ENCODE results near the gene TUBE1.

The TUBE1 gene

DNA sequence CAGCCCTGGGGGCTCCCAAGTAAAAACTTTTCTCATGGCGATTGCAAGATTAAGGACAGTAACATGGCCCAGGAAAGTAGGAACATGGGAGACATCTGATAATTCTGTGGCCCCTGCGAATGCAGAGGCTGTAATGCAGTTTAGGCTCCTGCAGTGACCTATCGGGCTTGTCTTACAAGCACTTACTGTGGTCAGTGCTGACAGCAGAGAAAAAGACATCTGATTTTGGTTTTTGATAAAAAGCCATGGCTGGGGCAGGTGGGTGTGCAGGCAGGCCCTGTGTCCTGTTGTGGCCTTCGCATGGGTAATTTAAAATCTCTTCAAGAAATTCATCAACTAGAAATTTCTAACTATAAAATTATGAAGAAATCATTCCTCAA, 52.7 kb downstream of the TUBE1 start:
- DNase-seq (ENCODE audit: low read depth), result no peak

- DNase-seq (ENCODE audit: low read depth), result no peak
Observed at GRCh38 chr6:112033791-112034615, 53.3 kb downstream of the TUBE1 start.

DNA sequence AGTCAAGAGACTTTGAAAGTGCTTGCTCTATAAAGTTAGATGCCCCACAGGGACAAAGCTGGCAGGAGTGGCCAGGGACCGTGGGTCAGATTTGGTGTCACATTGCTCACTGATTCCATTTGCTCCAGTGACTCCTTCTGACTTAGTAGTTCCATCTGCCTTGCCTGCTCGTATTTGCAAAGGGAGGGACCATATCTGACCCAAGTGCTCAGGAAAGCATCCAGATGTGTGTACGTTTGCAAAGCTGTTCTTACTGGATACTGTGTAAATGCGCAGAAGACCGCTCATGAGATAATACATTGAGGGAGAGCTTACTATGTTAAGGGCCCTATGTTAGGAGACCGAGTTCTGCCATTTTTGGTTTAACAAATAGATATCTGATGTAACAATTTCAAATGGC, 54.6 kb downstream of the TUBE1 start:
- no peak for DNase-seq (ENCODE audit: low read depth)

DNA sequence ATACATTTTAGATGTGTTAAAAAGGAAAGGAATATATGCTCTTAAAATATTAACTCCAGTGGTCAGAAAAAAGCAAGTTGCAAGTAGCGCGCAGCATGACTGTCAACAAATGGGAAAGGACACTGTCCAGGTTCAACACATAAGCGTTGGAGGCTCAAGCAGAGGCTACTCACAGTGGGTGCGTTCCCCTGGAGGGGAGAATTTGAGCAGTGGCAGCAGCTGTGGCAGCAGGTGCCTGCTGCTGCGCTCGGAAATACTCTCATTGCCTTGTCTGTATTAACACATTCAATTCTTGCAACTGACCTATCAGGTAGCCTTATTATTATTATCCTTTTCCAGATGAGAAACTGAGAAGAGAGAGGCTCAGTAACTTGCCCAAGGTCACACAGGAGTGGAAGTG, 55.3 kb downstream of the TUBE1 start:
- DNase-seq (ENCODE audit: low read depth), result no peak

DNA sequence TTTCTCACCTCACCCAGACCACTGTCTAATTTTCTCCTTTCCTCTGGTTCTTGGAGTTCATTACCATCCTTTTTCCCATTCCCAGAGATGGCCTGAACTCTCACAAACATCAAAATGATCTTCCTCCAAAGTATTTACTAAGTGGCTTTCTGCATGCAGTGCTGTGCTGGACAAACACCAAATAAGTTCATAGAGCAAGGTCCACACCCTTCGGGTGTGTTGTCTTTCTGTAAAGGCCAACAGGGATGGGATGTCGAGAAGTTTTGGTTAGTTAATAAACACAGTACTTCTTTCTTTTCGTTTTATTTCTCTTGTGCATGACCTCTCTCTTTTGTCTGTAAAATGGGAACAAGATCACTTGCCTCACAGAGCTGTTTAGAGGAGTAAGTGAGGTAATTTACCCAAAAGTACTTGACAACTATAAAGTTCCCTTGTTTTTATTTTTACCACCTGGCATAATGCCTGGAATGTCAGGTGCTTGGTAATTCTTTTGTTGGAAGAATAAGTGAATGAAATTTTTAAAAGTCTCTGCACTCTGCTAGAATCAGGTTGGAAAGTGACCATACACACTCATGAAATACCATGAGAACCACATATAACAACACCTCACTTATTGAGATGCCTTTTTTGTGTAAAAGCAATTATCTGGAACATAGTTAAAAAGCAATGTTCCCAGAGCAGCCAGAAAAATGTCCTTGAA, 56.2 kb downstream of the TUBE1 start:
- DNase-seq (ENCODE audit: low read depth), result no peak

- no peak for DNase-seq (ENCODE audit: low read depth)
Observed at GRCh38 chr6:112030206-112030960, 56.9 kb downstream of the TUBE1 start.

DNA sequence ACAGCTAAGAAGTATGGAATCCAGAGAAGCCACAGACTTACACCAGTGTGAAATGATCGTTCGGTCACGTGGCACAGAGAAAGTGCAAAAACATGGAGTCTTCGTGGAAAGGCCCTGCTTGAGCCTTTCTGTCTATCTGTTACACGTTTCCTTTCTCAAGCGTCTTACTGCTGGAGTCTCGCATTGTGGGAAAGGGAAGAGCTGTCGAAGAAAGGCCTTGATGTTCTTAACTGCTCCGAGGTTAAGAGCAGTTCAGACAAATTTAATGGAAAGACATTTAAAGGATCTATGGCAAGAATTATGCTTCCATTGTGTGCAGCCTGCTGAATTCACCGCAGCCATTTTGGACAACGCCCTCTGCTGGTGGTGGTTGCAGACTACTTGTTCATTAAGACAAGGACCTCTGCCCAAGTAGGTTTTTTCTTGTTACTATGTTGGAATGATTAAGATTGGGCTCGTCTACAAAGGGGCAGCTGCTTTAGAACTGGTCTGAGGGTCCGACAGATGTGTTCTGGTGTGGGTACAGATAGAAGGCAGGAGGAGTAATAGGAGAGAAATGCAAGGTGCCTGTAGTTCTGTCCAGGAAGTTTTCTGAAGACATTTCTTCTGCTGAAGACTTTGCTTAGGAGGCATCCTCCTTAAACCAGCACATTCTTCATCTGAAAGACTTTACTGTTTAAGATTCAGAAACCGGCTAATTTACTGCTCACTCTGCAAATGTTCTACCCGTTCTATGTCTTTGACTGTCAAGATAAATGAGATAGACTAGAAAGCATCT, 58.0 kb downstream of the TUBE1 start:
- DNase-seq (ENCODE audit: low read depth), result no peak

- DNase-seq (ENCODE audit: low read depth), result no peak
Observed at GRCh38 chr6:112027942-112028674, 59.2 kb downstream of the TUBE1 start.

GRCh38 chr6:112026933-112027332, 60.3 kb downstream of the TUBE1 start:
- DNase-seq (ENCODE audit: low read depth), result no peak

GRCh38 chr6:112024464-112024863, 62.8 kb downstream of the TUBE1 start:
- no peak for DNase-seq (ENCODE audit: low read depth)

GRCh38 chr6:112022749-112023148, 64.5 kb downstream of the TUBE1 start:
- DNase-seq (ENCODE audit: low read depth), result no peak

GRCh38 chr6:112021691-112022310, 65.5 kb downstream of the TUBE1 start:
- no peak for DNase-seq (ENCODE audit: low read depth)
